MM.1S (cell line): Measurements from ENCODE around the gene HSP90B1.

Experiments used
- DNase-seq: peaks from one replicate; pipeline ENCODE4 v3.0.0-alpha.2; 2015
- H2AFZ ChIP-seq: fragments of 300-600 bp; sonication (generic); 2 replicates; pipeline ENCODE4 v1.6.0; 2016; ENCODE audit warnings: antibody characterized with exemption, low read length
- H3F3A ChIP-seq: fragments of 300-600 bp; sonication (generic); 2 replicates; pipeline ENCODE4 v1.6.1; 2016; ENCODE audit warnings: mild to moderate bottlenecking, antibody characterized with exemption, low read length, moderate library complexity, mixed read lengths; ENCODE audit not compliant: insufficient read depth
- H3K27ac ChIP-seq: fragments of 300-600 bp; sonication (generic); 2 replicates; pipeline ENCODE4 v1.5.1; 2016; ENCODE audit warnings: mild to moderate bottlenecking, low read length
- H3K27me3 ChIP-seq: fragments of 300-600 bp; sonication (generic); replicated peaks from 2 replicates; pipeline ENCODE4 v1.6.0; 2016; ENCODE audit warnings: low read length; ENCODE audit not compliant: insufficient read depth
- H3K36me3 ChIP-seq: fragments of 300-600 bp; sonication (generic); replicated peaks from 2 replicates; pipeline ENCODE4 v1.6.1; 2016; ENCODE audit warnings: mild to moderate bottlenecking, low read length, mixed read lengths; ENCODE audit not compliant: insufficient read depth
- H3K4me1 ChIP-seq: fragments of 300-600 bp; sonication (generic); 2 replicates; pipeline ENCODE4 v1.6.1; 2016; ENCODE audit warnings: low read length, mixed read lengths
- H3K4me2 ChIP-seq: fragments of 300-600 bp; sonication (generic); 2 replicates; pipeline ENCODE4 v1.6.0; 2016; ENCODE audit warnings: low read depth, low read length
- H3K4me3 ChIP-seq: fragments of 300-600 bp; sonication (generic); 2 replicates; pipeline ENCODE4 v1.5.1; 2016; ENCODE audit warnings: low read length, mixed read lengths
- H3K79me2 ChIP-seq: fragments of 300-600 bp; sonication (generic); 2 replicates; pipeline ENCODE4 v1.6.1; 2016; ENCODE audit warnings: mixed run types, low read length, mixed read lengths
- H3K9ac ChIP-seq: fragments of 300-600 bp; sonication (generic); 2 replicates; pipeline ENCODE4 v1.6.1; 2016; ENCODE audit warnings: low read length, mixed read lengths
- H3K9me2 ChIP-seq: fragments of 300-600 bp; sonication (generic); replicated peaks from 2 replicates; pipeline ENCODE4 v1.6.1; 2016; ENCODE audit warnings: mild to moderate bottlenecking, low read length, mixed read lengths; ENCODE audit not compliant: insufficient read depth
- H3K9me3 ChIP-seq: fragments of 300-600 bp; sonication (generic); replicated peaks from 2 replicates; pipeline ENCODE4 v1.6.1; 2016; ENCODE audit warnings: mild to moderate bottlenecking, low read length, mixed read lengths; ENCODE audit not compliant: insufficient read depth
- H4K20me1 ChIP-seq: fragments of 300-600 bp; sonication (generic); 2 replicates; pipeline ENCODE4 v1.6.1; 2016; ENCODE audit warnings: mild to moderate bottlenecking, low read length, moderate library complexity, mixed read lengths; ENCODE audit not compliant: insufficient read depth
- EZH2 ChIP-seq: fragments of 300-600 bp; sonication (generic); optimal IDR thresholded peaks from 2 replicates; pipeline ENCODE3; 2017; ENCODE audit warnings: low read depth, mild to moderate bottlenecking, antibody characterized with exemption, low read length, mixed read lengths
- EZH2phosphoT487 ChIP-seq: fragments of 300-600 bp; sonication (generic); IDR thresholded peaks from 2 replicates; pipeline ENCODE4 v1.6.1; 2018; ENCODE audit warnings: antibody characterized with exemption, low read length
- TF ChIP-seq, protein P1 (sequence below): fragments of 300-600 bp; sonication (generic); IDR thresholded peaks from 2 replicates; pipeline ENCODE4 v1.5.1; 2016; ENCODE audit warnings: antibody characterized with exemption, low read length, mixed read lengths

Gene HSP90B1

DNA sequence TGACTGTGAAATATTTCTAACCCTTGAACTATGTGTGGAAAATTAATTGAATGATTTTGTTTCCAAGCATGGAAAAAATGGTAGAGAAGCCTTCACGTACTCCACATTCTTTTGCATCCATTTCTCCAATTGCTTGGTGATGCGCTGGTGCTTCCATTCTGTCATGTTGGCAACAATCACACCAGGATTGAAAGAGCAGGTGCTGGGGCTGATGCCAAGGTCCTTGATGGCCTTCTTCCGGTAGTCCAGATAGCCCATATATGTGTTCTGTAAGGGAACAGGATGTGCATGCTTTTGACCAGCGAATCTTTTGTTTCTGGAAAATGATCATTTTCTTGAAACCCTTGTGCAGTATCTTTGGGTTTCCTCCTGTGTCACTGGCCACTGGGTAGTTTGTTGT lies 64.0 kb downstream of the HSP90B1 start:
- Histone ChIP-seq H3K27me3 (no peaks in the 10 kb centered on the region), H3F3A (no peaks in the 10 kb centered on the region), H3K9ac (no peak overlapping the region), H3K9me2 (no peaks in the 10 kb centered on the region), H2AFZ (no peak overlapping the region), H3K36me3 (no peaks in the 10 kb centered on the region), H3K27ac (no peak overlapping the region), H4K20me1 (no peaks in the 10 kb centered on the region), H3K4me1 (no peaks in the 10 kb centered on the region), H3K9me3 (no peaks in the 10 kb centered on the region), H3K4me2 (no peak overlapping the region), H3K4me3 (no peak overlapping the region), H3K79me2 (no peaks in the 10 kb centered on the region)
- TF ChIP-seq EZH2 (no peak), EZH2phosphoT487 (no peak)
- TF ChIP-seq, protein P1, sequence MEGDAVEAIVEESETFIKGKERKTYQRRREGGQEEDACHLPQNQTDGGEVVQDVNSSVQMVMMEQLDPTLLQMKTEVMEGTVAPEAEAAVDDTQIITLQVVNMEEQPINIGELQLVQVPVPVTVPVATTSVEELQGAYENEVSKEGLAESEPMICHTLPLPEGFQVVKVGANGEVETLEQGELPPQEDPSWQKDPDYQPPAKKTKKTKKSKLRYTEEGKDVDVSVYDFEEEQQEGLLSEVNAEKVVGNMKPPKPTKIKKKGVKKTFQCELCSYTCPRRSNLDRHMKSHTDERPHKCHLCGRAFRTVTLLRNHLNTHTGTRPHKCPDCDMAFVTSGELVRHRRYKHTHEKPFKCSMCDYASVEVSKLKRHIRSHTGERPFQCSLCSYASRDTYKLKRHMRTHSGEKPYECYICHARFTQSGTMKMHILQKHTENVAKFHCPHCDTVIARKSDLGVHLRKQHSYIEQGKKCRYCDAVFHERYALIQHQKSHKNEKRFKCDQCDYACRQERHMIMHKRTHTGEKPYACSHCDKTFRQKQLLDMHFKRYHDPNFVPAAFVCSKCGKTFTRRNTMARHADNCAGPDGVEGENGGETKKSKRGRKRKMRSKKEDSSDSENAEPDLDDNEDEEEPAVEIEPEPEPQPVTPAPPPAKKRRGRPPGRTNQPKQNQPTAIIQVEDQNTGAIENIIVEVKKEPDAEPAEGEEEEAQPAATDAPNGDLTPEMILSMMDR: no peak
- no peak for DNase-seq

DNA sequence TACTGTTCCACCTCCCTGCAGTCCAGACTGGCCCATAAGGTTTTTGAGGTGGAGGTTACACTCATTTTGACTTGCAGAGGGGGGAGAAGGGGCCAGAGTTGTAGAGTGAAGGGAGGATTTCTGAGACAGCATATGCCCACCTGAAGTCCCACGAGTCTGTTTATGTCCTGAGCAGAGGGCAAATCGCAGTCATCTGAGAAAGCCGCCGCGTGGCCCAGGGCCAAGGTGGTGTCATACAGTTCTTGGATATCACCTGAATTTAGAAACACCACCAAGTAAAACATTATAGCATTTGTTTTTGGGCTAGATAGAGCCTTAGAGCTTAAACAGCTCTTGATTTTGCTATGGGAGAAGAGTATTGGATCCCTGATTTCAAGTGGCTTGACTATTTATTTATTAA lies 66.4 kb downstream of the HSP90B1 start:
- Histone ChIP-seq H3K79me2 (no peaks in the 10 kb centered on the region), H3K27ac (no peak overlapping the region), H3K4me1 (no peaks in the 10 kb centered on the region), H2AFZ (no peak overlapping the region), H3K4me3 (no peak overlapping the region), H3F3A (no peaks in the 10 kb centered on the region), H3K9me3 (no peaks in the 10 kb centered on the region), H3K36me3 (no peaks in the 10 kb centered on the region), H3K4me2 (no peak overlapping the region), H4K20me1 (no peaks in the 10 kb centered on the region), H3K9me2 (no peaks in the 10 kb centered on the region), H3K27me3 (no peaks in the 10 kb centered on the region), H3K9ac (no peak overlapping the region)
- TF ChIP-seq, protein P1: no peak
- TF ChIP-seq EZH2phosphoT487 (no peak), EZH2 (no peak)
- no peak for DNase-seq

DNA sequence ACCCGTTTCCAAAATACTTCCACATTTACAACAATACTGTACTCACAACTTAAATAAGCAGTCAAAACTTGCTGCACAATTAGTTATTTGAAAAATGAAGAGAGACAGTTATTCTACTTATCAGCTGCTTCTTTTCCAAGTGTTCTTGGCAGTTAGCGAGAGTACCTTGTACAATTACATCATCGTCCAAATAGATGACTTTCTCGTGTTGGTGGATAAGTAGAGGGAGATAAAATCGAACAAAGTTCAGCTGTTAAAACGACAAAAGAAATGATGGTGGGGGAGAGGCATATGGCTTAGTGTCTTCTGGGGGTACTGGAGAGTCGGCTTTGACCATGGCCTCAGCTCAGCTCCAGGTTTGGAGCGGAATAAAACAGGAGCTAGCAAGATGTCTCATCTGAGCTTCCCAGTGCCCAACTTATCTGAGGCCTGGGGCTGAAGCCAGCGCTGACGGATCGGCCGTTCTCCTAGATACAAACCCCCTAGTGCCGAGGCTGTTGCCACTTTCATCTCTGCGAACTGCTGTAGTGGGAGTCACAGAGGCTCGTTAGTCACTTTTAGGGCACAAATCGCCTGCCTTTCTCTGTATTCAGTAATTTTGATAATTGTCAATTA lies 67.2 kb downstream of the HSP90B1 start:
- H3K4me3 ChIP-seq: no peak overlapping the region
- no peaks in the 10 kb centered on the region for H3K4me1 ChIP-seq
- H3K36me3 ChIP-seq: no peaks in the 10 kb centered on the region
- H3F3A ChIP-seq: no peaks in the 10 kb centered on the region
- H3K9ac ChIP-seq: no peak overlapping the region
- H3K9me2 ChIP-seq: no peaks in the 10 kb centered on the region
- H3K9me3 ChIP-seq: no peaks in the 10 kb centered on the region
- no peak for DNase-seq
- no peaks in the 10 kb centered on the region for H4K20me1 ChIP-seq
- TF ChIP-seq, protein P1: no peak
- no peak for TF ChIP-seq EZH2phosphoT487
- no peak for TF ChIP-seq EZH2
- no peak overlapping the region for H3K4me2 ChIP-seq
- H3K79me2 ChIP-seq: no peaks in the 10 kb centered on the region
- no peak overlapping the region for H3K27ac ChIP-seq
- no peaks in the 10 kb centered on the region for H3K27me3 ChIP-seq
- no peak overlapping the region for H2AFZ ChIP-seq
